Glomerular visceral epithelial cell (primary cell): ENCODE data around the gene FLNC.

Experiments used
- DNase-seq: peaks from one replicate; pipeline ENCODE4 v3.0.0-alpha.2; 2016; ENCODE audit errors: extremely low spot score

Gene FLNC

DNA sequence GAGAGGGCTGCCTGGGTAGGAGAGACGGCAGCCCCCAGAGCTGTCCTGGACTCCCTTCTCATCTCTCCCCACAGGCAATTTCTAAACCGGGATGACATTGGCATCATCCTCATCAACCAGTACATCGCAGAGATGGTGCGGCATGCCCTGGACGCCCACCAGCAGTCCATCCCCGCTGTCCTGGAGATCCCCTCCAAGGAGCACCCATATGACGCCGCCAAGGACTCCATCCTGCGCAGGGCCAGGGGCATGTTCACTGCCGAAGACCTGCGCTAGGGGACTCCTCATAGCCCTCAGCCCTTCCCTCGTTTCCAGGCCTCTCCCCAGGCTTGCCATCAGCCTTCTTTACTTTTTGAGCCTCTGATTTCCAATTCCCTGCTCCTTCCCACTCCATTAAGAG, 35.1 kb downstream of the FLNC start:
- no peak for DNase-seq

DNA sequence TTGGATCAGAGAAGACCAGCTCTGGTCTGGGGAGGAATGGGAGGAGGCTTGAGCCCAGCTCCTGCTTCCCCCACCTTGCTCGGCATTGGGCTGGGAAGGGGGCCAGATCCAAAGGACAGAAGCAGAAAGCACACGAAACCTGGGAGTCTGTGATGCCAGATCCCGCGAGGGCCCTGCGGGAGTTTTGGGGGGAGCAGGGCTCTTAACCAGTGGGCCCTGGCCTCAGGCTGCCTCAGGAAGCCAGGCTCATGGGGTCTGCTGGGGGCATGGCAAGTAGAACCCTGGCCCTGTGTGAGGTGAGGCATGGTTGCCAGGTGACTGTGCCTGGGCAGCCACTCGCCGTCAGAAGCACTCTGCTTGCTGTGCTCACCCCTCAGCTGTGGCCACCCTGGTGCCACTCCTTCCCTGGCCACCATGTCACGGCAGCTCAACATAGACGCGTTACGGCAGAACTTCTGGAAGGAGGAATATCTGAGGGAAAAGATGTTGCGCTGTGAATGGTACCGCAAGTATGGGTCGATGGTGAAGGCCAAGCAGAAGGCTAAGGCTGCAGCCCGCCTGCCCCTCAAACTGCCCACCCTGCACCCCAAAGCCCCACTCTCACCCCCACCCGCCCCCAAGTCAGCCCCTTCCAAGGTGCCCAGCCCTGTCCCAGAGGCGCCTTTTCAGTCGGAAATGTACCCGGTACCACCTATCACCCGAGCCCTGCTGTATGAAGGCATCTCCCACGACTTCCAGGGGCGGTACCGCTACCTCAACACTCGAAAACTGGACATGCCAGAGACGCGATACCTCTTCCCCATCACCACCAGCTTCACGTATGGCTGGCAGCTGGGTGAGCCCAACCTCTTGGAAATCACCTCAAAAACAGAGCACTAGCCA, 36.0 kb downstream of the FLNC start:
- no peak for DNase-seq

DNA sequence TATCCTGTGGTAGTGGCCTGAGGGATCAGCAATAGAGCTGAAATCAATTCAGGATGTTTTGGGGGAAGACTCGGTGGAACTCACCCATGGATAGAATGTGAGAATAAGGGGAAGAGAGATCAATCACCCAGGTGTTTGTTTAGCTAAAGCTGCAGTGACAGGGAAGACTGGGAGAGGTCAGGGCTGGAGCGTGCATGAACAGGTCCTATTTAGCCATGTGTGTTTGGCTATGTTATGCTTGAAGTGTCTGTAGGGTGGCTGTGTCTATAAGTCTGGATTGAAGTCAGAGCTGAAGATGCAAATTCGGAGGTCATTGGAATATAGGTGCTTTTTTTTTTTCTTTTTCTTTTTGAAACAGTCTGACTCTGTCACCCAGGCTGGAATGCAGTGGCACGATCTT, 37.0 kb downstream of the FLNC start:
- DNase-seq: no peak

DNA sequence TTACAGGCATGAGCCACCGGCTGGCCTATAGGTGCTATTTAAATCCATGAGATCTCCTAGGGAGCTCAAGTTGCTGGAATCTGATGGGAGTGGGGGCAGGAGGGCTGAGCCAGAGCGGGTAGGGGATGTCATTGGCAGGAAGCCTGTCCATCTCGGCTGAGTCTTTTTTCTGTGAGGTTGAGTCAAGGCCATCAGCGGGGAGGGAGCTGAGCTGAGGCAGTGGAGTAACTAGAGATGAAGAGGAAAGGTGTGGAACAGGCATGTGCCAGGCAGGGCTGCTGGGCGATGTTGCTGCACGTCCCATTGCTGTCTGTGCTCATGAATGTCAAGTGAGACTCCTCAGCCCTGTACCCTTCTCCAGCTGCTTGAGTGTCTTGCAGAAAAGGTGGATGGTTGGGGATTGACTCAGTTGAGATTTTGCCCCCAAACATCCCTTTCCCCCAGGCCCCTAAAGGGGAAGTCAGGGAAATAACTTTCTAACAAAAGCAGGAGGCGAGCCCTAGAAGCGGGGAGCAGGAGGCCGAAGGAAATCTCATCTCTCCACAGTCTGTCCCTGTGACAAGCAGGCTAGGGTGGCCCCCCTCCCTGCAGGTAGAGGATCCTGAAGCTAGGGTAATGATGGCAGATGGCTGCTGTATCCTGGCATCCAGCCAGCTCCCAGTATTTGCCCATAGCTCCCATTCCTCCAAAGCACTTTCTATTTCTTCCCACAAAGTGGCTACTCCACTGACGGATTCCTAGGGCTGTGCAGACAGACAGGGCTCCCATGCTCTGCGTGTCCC, 37.8 kb downstream of the FLNC start:
- peak; percentile 16 for DNase-seq

GRCh38 chr7:128868624-128869137, 38.5 kb downstream of the FLNC start:
- no peak for DNase-seq

DNA sequence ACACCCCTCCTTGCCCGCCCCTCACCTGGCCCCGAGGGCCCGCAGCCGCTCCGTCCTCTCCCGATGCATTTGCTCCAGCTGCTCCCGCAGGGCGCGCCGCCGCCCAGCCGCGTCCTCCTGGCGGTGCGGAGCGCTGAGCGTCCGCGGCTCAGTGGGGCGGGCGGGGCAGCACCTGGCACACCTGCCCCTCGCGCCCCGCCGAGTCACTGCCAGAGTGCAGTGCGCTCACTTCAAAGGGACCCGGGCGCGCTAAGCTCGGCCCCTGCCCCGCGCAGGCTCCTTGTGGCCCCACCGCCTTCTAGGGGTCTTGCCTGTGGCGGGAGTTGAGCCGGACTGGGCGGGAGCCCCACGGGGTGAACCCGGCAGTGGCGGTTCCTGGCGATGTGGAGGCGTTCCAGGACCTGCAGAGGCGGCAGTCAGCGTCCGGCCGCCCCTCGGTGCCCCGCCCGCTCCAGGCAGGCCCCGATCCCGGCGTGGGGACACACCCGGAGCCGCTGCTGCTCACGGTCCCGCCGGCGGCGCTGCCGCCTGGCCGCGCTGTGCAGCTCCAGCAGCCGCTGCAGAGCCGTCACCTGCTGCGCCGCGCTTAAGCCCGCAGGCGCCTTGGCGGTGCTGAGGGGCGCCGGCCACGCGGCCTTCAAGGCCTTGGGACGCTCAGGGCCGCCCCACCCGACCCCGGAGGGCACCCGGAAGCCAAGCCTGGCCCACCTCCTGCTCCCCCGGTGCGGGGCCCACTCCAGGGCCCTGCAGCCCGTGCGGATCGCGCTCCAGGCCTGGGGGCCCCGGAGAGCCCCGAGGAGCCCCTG, 39.1 kb downstream of the FLNC start:
- peak; percentile 37 for DNase-seq

- no peak for DNase-seq
These were observed 39.7 kb downstream of the FLNC start for GRCh38 chr7:128869944-128870285.

GRCh38 chr7:128871050-128871449, 40.8 kb downstream of the FLNC start:
- DNase-seq: no peak

- DNase-seq: no peak
These were observed 42.2 kb downstream of the FLNC start for GRCh38 chr7:128872394-128872824.

- DNase-seq: no peak
These were observed 43.0 kb downstream of the FLNC start for GRCh38 chr7:128873234-128873633.

GRCh38 chr7:128874140-128875031, 44.2 kb downstream of the FLNC start:
- DNase-seq: no peak

- DNase-seq: no peak
These were observed 45.3 kb downstream of the FLNC start for GRCh38 chr7:128875523-128875948.

GRCh38 chr7:128876127-128876526, 45.9 kb downstream of the FLNC start:
- DNase-seq: no peak

DNA sequence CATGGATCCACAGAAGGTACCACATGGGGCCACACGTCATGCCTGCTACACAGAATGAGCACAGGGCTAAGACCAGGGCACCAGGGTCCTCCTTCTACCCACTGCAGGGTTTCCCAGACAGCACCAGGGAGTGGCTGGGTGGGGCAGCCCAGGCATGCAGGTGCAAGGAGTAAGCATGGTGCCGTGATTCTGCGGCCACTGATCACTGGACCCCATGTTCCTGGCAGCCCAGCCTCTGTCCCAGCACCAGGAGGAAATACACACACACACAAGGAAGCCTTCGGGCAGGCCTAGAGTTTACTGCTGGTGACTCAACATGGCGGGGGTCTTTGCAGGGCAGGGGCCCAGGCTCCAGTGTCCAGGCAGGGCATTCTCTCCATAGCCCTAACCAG, 46.4 kb downstream of the FLNC start:
- DNase-seq: no peak

GRCh38 chr7:128876978-128877755, 47.0 kb downstream of the FLNC start:
- no peak for DNase-seq

- DNase-seq: no peak
These were observed 47.5 kb downstream of the FLNC start for GRCh38 chr7:128877756-128878120.

- DNase-seq: no peak
These were observed 48.3 kb downstream of the FLNC start for GRCh38 chr7:128878226-128879105.

DNA sequence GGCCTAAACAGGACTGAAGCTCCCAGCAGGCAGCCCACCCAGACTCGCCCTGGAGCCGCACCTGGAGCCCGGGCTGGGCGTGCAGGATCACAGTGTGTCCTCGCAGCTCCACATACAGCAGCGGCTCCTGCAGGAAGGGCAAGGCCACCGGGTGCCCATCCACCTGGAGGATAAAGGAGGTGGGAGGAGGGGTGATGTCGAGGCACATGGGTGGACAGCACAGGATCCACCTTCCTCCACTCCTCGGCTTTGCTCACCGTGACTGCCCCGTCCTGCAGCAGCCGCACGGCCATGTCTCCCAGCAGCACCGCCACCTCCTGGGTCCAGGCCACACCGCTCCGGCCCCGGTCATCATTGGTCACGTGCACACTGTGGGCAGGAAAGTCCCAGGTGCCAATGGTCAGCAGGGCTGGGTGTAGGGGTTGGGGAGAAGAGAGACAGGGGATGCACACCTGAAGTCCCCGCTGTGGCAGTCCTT, 49.3 kb downstream of the FLNC start:
- DNase-seq: no peak
